Measurements from ENCODE around the gene SRRM2. TPM values are rescaled to one million over a fixed set of nuclear protein-coding genes. Genes with fewer than 3 reads are reported as not detected.

SRRM2 gene
- total RNA-seq, 2 donors from 2014 or later: 476 to 541 TPM

DNA sequence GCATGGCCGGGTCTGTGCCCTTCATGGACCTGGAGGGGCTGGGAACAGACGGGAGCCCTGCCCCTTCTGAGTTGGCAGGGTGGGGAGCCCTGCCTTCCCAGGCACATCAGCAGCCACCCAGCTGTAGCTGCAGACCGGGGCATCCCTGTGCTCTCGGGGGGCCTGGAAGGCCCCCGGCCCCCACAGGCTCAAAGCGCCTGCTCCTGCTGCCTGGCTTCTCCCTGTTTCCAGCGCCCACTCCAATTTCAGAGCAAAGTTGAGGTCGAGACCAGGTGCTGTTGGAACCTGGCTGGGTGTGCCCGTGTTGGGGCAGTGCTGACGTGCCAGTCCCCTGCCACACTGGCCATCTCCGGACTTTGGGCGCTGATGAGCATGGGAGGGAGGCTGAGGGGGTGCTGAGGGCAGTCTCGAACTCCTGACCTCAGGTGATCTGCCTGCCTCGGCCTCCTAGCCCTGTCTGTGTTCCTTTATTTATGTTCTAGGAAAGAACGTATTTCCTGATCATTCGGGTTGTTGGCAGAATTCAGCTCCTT lies 27.6 kb upstream of the SRRM2 start:
- ATAC-seq (ENCODE audit: insufficient number of reproducible peaks, low FRiP score, low read depth) (no peak), DNase-seq (ENCODE audit: low spot score) (no peak)
- TF ChIP-seq, protein P1, sequence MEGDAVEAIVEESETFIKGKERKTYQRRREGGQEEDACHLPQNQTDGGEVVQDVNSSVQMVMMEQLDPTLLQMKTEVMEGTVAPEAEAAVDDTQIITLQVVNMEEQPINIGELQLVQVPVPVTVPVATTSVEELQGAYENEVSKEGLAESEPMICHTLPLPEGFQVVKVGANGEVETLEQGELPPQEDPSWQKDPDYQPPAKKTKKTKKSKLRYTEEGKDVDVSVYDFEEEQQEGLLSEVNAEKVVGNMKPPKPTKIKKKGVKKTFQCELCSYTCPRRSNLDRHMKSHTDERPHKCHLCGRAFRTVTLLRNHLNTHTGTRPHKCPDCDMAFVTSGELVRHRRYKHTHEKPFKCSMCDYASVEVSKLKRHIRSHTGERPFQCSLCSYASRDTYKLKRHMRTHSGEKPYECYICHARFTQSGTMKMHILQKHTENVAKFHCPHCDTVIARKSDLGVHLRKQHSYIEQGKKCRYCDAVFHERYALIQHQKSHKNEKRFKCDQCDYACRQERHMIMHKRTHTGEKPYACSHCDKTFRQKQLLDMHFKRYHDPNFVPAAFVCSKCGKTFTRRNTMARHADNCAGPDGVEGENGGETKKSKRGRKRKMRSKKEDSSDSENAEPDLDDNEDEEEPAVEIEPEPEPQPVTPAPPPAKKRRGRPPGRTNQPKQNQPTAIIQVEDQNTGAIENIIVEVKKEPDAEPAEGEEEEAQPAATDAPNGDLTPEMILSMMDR (IDR thresholded peaks at IDR 0.05): no peak
- H3K4me3 ChIP-seq: no peak overlapping the region
- no peaks in the 10 kb centered on the region for H3K36me3 ChIP-seq
- H3K4me1 ChIP-seq (ENCODE audit: control insufficient read depth in 1 of 2, low read depth in 2 of 2): peaks cover 0 to 5% of the 10 kb centered on the region in 2 donors
- H3K9me3 ChIP-seq: no peaks in the 10 kb centered on the region
- no peak overlapping the region for H3K27ac ChIP-seq
- H3K27me3 ChIP-seq (replicated peaks; ENCODE audit: insufficient read depth): no peaks in the 10 kb centered on the region

DNA sequence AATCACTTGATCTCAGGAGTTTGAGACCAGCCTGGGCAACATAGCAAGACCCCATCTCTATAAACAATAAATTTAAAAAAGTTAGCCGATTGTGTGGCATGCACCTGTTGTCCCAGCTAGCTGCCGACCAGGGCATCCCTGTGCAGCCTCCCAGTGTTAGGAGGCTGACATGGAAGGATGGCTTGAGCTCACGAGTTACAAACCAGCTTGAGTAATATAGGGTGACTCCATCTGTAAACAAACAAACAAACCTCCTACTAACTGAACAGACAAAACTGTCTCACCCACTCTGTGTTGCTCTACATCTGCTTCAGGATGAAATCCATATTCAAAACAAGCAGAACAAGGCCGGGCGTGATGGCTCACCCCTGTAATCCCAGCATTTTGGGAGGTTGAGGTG lies 25.5 kb upstream of the SRRM2 start:
- ATAC-seq (ENCODE audit: insufficient number of reproducible peaks, low FRiP score, low read depth): no peak
- Histone ChIP-seq H3K27me3 (replicated peaks; ENCODE audit: insufficient read depth) (no peaks in the 10 kb centered on the region), H3K4me3 (no peak overlapping the region), H3K36me3 (no peaks in the 10 kb centered on the region), H3K9me3 (no peaks in the 10 kb centered on the region), H3K27ac (no peak overlapping the region), H3K4me1 (ENCODE audit: control insufficient read depth in 1 of 2, low read depth in 2 of 2) (no peaks in the 10 kb centered on the region)
- DNase-seq (ENCODE audit: low spot score): no peak
- TF ChIP-seq, protein P1 (IDR thresholded peaks at IDR 0.05): no peak

DNA sequence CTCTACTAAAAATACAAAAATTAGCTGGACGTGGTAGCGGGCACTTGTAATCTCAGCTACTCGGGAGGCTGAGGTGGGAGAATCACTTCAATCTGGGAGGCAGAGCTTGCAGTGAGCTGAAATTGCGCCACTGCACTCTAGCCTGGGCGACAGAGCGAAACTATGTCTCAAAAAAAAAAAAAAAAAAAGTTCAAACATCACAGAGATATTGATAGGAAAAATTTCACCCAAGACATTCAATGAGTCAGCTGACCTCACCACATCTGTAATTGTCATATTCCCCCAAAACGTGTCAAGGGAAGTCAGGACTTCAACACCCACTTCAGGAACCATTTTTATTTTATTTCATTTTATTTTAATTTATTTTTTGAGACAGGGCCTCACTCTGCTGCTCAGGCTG lies 24.4 kb upstream of the SRRM2 start:
- DNase-seq (ENCODE audit: low spot score): no peak
- Histone ChIP-seq H3K9me3 (no peaks in the 10 kb centered on the region), H3K4me1 (ENCODE audit: control insufficient read depth in 1 of 2, low read depth in 2 of 2) (no peaks in the 10 kb centered on the region), H3K27me3 (replicated peaks; ENCODE audit: insufficient read depth) (no peaks in the 10 kb centered on the region), H3K4me3 (no peak overlapping the region), H3K27ac (no peak overlapping the region), H3K36me3 (no peaks in the 10 kb centered on the region)
- TF ChIP-seq, protein P1 (IDR thresholded peaks at IDR 0.05): no peak
- no peak for ATAC-seq (ENCODE audit: insufficient number of reproducible peaks, low FRiP score, low read depth)

DNA sequence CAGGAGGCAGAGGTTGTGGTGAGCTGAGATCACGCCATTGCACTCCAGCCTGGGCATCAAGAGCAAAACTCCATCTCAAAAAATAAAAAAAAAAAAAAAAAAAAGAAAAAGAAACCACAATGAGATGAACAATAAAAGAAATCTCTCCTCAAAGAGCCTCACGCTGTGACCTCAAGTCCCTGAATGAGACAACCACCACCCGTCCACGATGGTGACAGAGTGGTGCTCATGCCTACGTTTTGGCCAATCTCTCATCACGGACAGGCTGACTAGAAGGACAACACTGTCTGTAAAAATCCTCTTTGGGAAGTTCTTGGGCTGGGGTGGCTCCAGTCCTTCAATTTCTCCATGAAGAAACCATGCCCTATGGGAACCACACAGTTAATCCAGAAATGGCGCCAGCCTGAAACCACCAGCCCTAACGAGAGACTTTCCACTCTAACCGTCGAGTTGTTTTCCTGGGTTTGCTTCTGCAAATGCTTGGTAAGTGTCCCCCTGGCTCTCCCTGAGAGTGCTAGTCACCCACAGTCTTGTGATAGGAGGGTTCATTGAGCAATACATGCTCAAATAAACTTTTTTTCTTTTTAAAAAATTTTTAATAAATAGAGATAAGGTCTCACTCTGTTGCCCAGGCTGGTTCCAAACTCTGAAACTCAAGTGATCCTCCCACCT lies 17.5 kb upstream of the SRRM2 start:
- Histone ChIP-seq H3K9me3 (no peaks in the 10 kb centered on the region), H3K27ac (no peak overlapping the region), H3K36me3 (no peaks in the 10 kb centered on the region), H3K4me1 (ENCODE audit: control insufficient read depth in 1 of 2, low read depth in 2 of 2) (no peaks in the 10 kb centered on the region), H3K4me3 (no peak overlapping the region), H3K27me3 (replicated peaks; ENCODE audit: insufficient read depth) (no peaks in the 10 kb centered on the region)
- TF ChIP-seq, protein P1 (IDR thresholded peaks at IDR 0.05): no peak
- no peak for ATAC-seq (ENCODE audit: insufficient number of reproducible peaks, low FRiP score, low read depth)
- no peak for DNase-seq (ENCODE audit: low spot score)

DNA sequence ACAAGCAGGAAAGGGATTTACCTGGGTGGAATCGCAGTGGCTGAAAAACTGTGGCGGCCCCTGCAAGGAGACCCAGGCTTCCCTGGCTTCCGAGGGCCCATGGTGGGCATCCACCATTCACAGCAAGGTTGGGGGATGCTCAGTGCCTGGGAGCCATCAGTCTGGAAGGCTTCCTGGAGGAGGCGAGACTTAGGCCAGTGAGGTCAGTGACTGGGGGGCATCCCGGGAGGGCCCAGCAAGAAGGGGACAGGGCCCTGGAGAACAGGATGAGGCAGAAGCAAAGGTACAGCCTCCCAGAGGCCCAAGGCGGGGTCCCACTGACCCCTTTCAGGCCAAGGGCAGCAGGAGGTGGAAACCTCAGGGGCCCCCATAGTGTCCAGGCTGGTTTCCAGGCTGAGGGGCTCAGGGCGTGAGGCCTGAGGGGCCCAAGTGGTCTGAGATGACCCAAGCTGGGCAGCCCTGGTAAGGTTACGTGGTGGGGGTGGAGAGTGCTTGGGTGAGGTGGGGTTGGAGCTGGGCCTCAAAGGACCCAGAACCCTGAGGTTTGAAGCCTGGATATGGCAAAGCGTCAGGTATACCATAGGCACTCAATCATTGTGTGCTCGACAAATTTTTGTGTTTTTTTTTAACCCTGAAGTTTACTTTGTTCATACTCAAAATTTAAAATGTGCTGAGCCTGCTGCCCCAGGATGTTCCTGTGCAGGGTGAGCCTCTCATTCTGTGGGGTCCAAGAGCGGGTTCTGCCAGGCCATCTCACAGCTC lies 15.8 kb upstream of the SRRM2 start:
- H3K27me3 ChIP-seq (replicated peaks; ENCODE audit: insufficient read depth): no peaks in the 10 kb centered on the region
- no peaks in the 10 kb centered on the region for H3K9me3 ChIP-seq
- DNase-seq (ENCODE audit: low spot score) (no peak), ATAC-seq (ENCODE audit: insufficient number of reproducible peaks, low FRiP score, low read depth) (no peak)
- H3K4me3 ChIP-seq: no peak overlapping the region
- H3K4me1 ChIP-seq (ENCODE audit: control insufficient read depth in 1 of 2, low read depth in 2 of 2): no peaks in the 10 kb centered on the region
- TF ChIP-seq, protein P1 (IDR thresholded peaks at IDR 0.05): no peak
- H3K27ac ChIP-seq: no peak overlapping the region
- no peaks in the 10 kb centered on the region for H3K36me3 ChIP-seq

All from thoracic aorta (tissue), 2 donors.